ENCODE results near the gene VOPP1. TPM values are rescaled to one million over a fixed set of nuclear protein-coding genes. Genes with fewer than 3 reads are reported as not detected.
"Not testable (repeated sequence)": the region's sequence is repeated elsewhere in the genome, so short reads cannot be mapped to it uniquely, and the experiment has no call there.

Gene VOPP1
- total RNA-seq, 4 donors from 2014 or later = 63.9 to 79.2 (median 72.4) TPM

DNA sequence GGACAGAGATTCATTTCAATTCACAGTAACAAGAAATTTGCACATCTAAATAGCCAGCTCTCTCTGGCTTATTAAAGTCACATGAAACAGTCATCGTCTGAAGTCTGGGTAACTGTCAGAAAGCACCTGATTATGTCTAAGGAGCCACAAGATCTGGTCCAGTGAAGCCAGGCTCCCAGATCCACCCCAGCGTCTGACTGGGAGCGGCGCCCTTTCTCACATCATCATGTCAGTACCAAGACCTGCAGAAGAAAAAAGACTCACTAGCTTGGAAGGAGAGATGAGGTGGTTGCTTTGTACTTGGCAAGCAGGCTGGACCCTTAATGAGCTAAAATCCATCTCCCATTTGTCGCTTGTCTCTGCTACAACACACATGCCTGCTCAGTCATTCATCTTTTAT lies 58.4 kb downstream of the VOPP1 start:
- peaks cover 0 to 13% (median 3%) of the 10 kb centered on the region in 4 donors for H3K4me1 ChIP-seq
- no peaks in the 10 kb centered on the region for H3K9me3 ChIP-seq
- no peaks in the 10 kb centered on the region for H3K27me3 ChIP-seq
- peaks cover 0 to 42% (median 0%) of the 10 kb centered on the region in 3 donors for H3K36me3 ChIP-seq
- TF ChIP-seq POLR2A (IDR thresholded peaks at IDR 0.05) = no peak
- TF ChIP-seq, protein P1, sequence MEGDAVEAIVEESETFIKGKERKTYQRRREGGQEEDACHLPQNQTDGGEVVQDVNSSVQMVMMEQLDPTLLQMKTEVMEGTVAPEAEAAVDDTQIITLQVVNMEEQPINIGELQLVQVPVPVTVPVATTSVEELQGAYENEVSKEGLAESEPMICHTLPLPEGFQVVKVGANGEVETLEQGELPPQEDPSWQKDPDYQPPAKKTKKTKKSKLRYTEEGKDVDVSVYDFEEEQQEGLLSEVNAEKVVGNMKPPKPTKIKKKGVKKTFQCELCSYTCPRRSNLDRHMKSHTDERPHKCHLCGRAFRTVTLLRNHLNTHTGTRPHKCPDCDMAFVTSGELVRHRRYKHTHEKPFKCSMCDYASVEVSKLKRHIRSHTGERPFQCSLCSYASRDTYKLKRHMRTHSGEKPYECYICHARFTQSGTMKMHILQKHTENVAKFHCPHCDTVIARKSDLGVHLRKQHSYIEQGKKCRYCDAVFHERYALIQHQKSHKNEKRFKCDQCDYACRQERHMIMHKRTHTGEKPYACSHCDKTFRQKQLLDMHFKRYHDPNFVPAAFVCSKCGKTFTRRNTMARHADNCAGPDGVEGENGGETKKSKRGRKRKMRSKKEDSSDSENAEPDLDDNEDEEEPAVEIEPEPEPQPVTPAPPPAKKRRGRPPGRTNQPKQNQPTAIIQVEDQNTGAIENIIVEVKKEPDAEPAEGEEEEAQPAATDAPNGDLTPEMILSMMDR (IDR thresholded peaks at IDR 0.05) = no peak
- H3K27ac ChIP-seq = peak overlapping the region in 1 of 4 donors; percentile 77
- peak in 1 of 3 donors; percentile 46 for DNase-seq
- H3K4me3 ChIP-seq = no peak overlapping the region

DNA sequence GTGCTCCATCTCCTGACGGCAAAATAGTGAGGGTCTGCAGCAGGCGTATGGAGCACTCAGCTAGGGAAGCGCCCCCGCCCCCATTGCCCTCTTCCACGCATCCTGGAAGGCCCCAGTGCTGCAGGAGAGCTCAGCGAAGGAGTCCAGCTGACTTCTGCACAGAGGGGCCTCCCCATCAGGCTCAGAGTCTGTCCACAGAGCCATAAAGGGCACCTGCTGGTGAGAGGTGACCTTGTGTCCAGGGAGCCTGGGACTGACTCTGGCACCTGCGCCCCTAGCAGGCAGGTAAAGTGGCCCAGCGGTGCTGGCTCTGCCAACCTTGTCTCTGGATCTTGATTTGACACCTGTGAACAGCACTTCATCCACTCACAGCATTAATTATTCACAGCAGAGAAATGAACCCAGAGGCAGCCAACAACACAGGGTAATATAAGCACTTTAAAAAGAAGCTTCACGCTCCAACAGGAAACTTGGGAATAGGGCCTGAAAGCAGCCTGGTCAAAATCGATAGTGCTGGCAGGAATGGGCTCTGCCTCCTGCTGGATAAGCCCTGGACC lies 59.6 kb downstream of the VOPP1 start:
- peak in 1 of 3 donors; percentile 37 for DNase-seq
- no peak for TF ChIP-seq POLR2A (IDR thresholded peaks at IDR 0.05)
- TF ChIP-seq, protein P1 (IDR thresholded peaks at IDR 0.05) = no peak

DNA sequence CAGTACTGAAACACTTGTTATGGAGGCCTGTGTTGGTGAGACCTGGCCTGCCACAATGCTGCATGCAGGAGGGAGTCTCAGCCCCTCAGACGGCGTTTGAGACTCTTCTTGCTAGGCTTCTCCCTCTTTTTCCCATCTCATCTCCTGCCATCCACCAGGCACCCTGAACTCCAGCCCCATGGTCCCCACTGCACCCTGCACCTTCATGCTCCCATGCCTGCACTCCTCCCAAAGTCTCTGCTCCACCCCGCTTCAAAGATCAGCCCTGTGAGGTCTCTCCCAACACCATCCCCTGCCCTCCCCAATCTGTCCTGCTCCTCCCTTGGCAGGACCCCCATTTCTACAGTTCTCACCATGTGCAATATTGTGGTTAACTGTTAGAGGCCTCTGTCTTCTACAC lies 61.7 kb downstream of the VOPP1 start:
- H3K27me3 ChIP-seq = no peaks in the 10 kb centered on the region
- H3K27ac ChIP-seq = no peak overlapping the region
- peaks cover 0 to 20% (median 0%) of the 10 kb centered on the region in 3 donors for H3K36me3 ChIP-seq
- DNase-seq = peak in 1 of 3 donors; percentile 8
- no peak overlapping the region for H3K4me3 ChIP-seq
- TF ChIP-seq, protein P1 (IDR thresholded peaks at IDR 0.05) = no peak
- no peak for TF ChIP-seq POLR2A (IDR thresholded peaks at IDR 0.05)
- peaks cover 0 to under 1% (median 0%) of the 10 kb centered on the region in 4 donors for H3K4me1 ChIP-seq
- no peaks in the 10 kb centered on the region for H3K9me3 ChIP-seq

More for the DNA sequence above, 59.6 kb downstream of the VOPP1 start:
- Histone ChIP-seq H3K4me1 (peaks cover 0 to 13% (median 0%) of the 10 kb centered on the region in 4 donors), H3K9me3 (no peaks in the 10 kb centered on the region), H3K4me3 (no peak overlapping the region), H3K27ac (no peak overlapping the region), H3K27me3 (no peaks in the 10 kb centered on the region), H3K36me3 (peaks cover 0 to 30% (median 0%) of the 10 kb centered on the region in 3 donors)

DNA sequence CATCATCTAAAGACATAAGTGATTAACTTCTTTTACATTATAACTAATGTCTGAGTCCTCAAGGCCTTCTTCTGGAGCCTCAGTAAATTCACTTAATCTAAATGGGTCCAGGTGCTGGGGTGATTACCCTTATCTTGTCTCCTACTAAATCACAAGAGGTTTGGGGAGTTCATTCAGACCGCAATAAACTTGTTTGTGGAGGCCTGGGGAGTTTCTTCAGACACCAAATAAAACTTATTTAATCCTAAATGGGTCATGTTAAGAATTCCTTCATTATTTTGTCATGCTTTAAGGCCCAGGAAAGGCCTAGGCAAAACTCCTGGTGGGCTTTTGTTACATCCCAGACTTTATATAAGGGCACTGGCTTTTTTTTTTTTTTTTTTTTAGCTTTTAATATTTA lies 62.1 kb downstream of the VOPP1 start:
- not testable (repeated sequence) for H3K4me1 ChIP-seq
- peak overlapping the region in 1 of 4 donors; percentile 7 for H3K27ac ChIP-seq

DNA sequence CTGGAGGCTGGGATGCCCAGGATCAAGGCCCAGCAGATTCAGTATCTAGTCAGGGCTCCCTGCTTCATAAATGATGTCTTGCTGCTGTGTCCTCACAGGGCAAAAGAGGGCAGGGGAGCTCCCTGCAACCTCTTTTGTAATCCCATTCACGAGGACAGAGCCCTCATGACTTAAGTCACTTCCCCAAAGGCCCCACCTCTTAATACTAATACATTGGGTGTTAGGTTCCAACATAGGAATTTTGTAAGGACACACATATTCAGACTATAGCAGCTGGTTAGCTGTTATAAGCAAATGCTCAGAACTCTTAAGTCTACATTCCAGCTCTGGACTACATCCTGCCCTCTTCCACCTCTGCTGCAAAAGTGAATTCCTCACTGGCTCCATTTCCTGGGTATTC lies 63.0 kb downstream of the VOPP1 start:
- Histone ChIP-seq H3K27ac (peak overlapping the region in 1 of 4 donors; percentile 7), H3K27me3 (no peaks in the 10 kb centered on the region), H3K4me1 (no peaks in the 10 kb centered on the region), H3K9me3 (no peaks in the 10 kb centered on the region), H3K4me3 (no peak overlapping the region), H3K36me3 (peaks cover 0 to 14% (median 0%) of the 10 kb centered on the region in 3 donors)
- TF ChIP-seq, protein P1 (IDR thresholded peaks at IDR 0.05) = no peak
- TF ChIP-seq POLR2A (IDR thresholded peaks at IDR 0.05) = no peak
- DNase-seq = peak in 1 of 3 donors; percentile 46

More for the DNA sequence above, 62.1 kb downstream of the VOPP1 start:
- peaks cover 0 to 16% (median 0%) of the 10 kb centered on the region in 3 donors for H3K36me3 ChIP-seq
- H3K27me3 ChIP-seq, H3K4me3 ChIP-seq, H3K9me3 ChIP-seq, DNase-seq: not testable (repeated sequence)

DNA sequence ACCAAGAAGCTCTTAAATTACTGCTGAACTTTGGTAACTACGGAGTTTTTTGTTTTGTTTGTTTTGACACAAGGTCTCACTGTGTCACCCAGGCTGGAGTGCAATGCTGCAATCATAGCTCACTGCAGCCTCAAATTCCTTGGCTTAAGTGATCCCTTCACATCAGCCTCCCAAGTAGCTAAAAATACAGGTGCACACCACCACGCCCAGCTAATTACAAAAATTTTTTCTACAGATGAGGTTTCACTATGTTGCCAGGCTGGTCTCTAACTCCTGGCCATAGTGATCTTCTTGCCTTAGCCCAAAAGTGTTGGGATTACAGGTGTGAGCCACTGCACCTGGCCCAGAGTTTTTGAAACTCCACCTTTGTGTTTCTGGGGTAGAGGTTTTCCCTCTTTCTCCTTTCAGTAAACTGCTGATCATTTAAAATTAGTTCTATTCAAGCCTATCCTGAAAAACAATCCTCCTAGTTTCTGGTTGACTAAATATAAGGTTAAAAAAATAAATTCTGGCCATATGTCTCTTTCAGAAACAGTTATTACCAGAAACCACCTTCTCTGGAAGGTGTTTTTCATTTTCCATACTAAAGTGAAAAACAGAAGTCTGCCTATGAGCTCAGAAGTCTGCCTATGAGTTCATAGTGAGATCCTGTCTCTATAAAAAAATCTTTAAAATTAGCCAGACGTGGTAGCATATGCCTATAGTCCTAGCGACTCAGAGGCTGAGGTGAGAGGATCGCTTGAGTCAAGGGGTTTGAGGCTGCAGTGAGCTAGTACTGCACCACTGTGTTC lies 63.9 kb downstream of the VOPP1 start:
- TF ChIP-seq, protein P1 (IDR thresholded peaks at IDR 0.05) = no peak
- TF ChIP-seq POLR2A (IDR thresholded peaks at IDR 0.05) = no peak
- peak in 1 of 3 donors; percentile 21 for DNase-seq
- Histone ChIP-seq H3K27me3 (no peaks in the 10 kb centered on the region), H3K9me3 (no peaks in the 10 kb centered on the region), H3K4me1 (no peaks in the 10 kb centered on the region), H3K36me3 (peaks cover 0 to 11% (median 0%) of the 10 kb centered on the region in 3 donors), H3K4me3 (no peak overlapping the region), H3K27ac (peak overlapping the region in 1 of 4 donors; percentile 5)
